HEK293 (cell line): Measurements from ENCODE around the gene SMYD1.

ENCODE experiments used
- CTCF ChIP-seq: fragments of 450-650 bp; formaldehyde crosslinking; IDR thresholded peaks from 2 replicates; pipeline ENCODE4 v1.5.1; 2016; ENCODE audit warnings: missing biosample characterization, missing genetic modification characterization
- REST ChIP-seq: fragments of 450-650 bp; formaldehyde crosslinking; IDR thresholded peaks from 2 replicates; pipeline ENCODE4 v1.5.1; 2016; ENCODE audit warnings: missing biosample characterization, missing genetic modification characterization
- ZNF114 ChIP-seq: fragments of 450-650 bp; formaldehyde crosslinking; IDR thresholded peaks from 2 replicates; pipeline ENCODE4 v1.5.0; 2017; ENCODE audit warnings: missing biosample characterization, missing genetic modification characterization
- ZNF175 ChIP-seq: fragments of 450-650 bp; formaldehyde crosslinking; IDR thresholded peaks from 2 replicates; pipeline ENCODE4 v1.5.1; 2016; ENCODE audit warnings: missing biosample characterization, missing genetic modification characterization
- ZNF184 ChIP-seq: fragments of 450-650 bp; IDR thresholded peaks from 2 replicates; pipeline ENCODE4 v1.5.1; 2018; ENCODE audit warnings: missing biosample characterization, mild to moderate bottlenecking, missing genetic modification characterization
- ZNF274 ChIP-seq, 2 experiments: fragments of 200-500 bp in 1 of 2; fragments of 450-650 bp in 1 of 2; sonication (Bioruptor generic) in 1 of 2; formaldehyde crosslinking in 1 of 2; IDR thresholded peaks; 2 replicates each; pipeline versions ENCODE4 v1.5.1 to v1.6.1; 2014 to 2016; ENCODE audit warnings: borderline replicate concordance in 1 of 2, inconsistent platforms in 1 of 2, low read length in 1 of 2, missing biosample characterization in 1 of 2, missing genetic modification characterization in 1 of 2
- ZNF571 ChIP-seq: fragments of 450-650 bp; formaldehyde crosslinking; IDR thresholded peaks from 2 replicates; pipeline ENCODE4 v1.5.0; 2017; ENCODE audit warnings: missing biosample characterization, missing genetic modification characterization
- ZNF629 ChIP-seq: fragments of 450-650 bp; formaldehyde crosslinking; IDR thresholded peaks from 2 replicates; pipeline ENCODE4 v1.5.1; 2017; ENCODE audit warnings: missing biosample characterization, missing genetic modification characterization

DNA sequence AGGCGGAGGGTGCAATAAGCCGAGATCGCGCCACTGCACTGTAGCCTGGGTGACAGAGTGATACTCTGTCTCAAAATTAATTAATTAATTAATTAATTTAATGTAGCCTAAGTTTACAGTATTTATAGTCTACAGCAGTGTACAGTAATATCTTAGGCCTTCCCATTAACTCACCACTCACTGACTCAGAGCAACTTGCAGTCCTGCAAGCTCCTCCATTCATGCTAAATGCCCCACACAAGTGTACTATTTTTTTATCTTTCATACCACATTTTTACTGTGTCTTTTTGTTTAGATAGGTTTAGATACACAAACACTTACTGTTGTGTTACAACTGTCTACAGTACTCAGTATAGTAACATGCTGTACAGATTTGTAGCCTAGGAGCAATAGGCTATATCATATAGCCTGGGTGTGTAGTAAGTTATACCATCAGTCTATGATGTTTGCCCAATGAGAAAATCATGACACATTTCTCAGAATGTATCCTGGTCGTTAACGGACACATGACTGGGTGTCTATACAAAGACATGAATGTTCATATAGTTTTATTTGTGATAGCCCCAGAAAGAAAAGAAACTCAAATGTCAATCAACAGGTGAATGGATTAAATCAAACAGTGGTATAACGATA lies 35.4 kb upstream of the SMYD1 start:
- no peak for TF ChIP-seq ZNF629 (tag by site-specific recombination)
- no peak for TF ChIP-seq CTCF (tag by site-specific recombination)
- no peak for TF ChIP-seq ZNF114 (tag by site-specific recombination)
- TF ChIP-seq ZNF571: no peak
- TF ChIP-seq ZNF175 (tag by site-specific recombination): no peak
- no peak for TF ChIP-seq ZNF274 (IDR thresholded peaks at IDR 0.05; ENCODE audit: low read length)
- no peak for TF ChIP-seq ZNF274 (tag by site-specific recombination; IDR thresholded peaks at IDR 0.05; ENCODE audit: borderline replicate concordance)
- TF ChIP-seq ZNF184 (tag by site-specific recombination): no peak
- TF ChIP-seq REST: no peak
